ENCODE data around the gene MROH2A. TPM values are rescaled to one million over a fixed set of nuclear protein-coding genes. Genes with fewer than 3 reads are reported as not detected.

Gene MROH2A
- polyA plus RNA-seq, 3 donors: not detected

- H3K27ac Mint-ChIP-seq: peak overlapping the region in 1 of 7 donors; percentile 18
- Histone ChIP-seq H3K4me1 (ENCODE audit: control insufficient read depth in 1 of 2, insufficient read depth in 2 of 2, low read length in 2 of 2) (peaks cover 21 to 24% of the 10 kb centered on the region in 2 donors), H3K27me3 (ENCODE audit: control insufficient read depth in 2 of 2, insufficient read depth in 2 of 2, low read length in 2 of 2) (no peaks in the 10 kb centered on the region), H4K20me1 (ENCODE audit: insufficient read depth, low read length) (no peaks in the 10 kb centered on the region), H3K79me2 (ENCODE audit: insufficient read depth, low read length) (peaks cover 19% of the 10 kb centered on the region), H3K4me3 (replicated peaks in 1 of 3; ENCODE audit: low read depth in 2 of 3, low read length in 3 of 3) (no peak overlapping the region), H3K4me2 (replicated peaks; ENCODE audit: extremely low read depth, low read length, poor library complexity, severe bottlenecking) (peak overlapping the region; percentile 16), H3K9me3 (replicated peaks in 1 of 2; ENCODE audit: control insufficient read depth in 1 of 2, insufficient read depth in 1 of 2, low read length in 2 of 2) (no peaks in the 10 kb centered on the region), H3K27ac (ENCODE audit: low read depth in 1 of 2, low read length in 2 of 2) (no peak overlapping the region), H3K9ac (ENCODE audit: insufficient read depth, low read length, poor library complexity, severe bottlenecking) (no peak overlapping the region), H3K36me3 (replicated peaks in 1 of 2; ENCODE audit: control insufficient read depth in 1 of 2, insufficient read depth in 2 of 2, low read length in 2 of 2) (no peaks in the 10 kb centered on the region), H2AFZ (ENCODE audit: insufficient read depth, low read depth, low read length, poor library complexity, severe bottlenecking) (peak overlapping the region; percentile 23)
- intact Hi-C loops (cut with micrococcal nuclease): loop anchor here in 1 of 2 donors (10.0 kb wide), 1 partner anchor 637 kb away; the partner anchor contains the start of gene ARL4C
- peaks cover 29% of the 10 kb centered on the region for H3K4me1 Mint-ChIP-seq
- DNase-seq: peak in 2 of 3 donors; percentile 32 to 43
- 13% methylated on average over 2 of the region's 9 CpGs for WGBS (ENCODE audit: insufficient coverage)
- H3K36me3 Mint-ChIP-seq: no peaks in the 10 kb centered on the region
- TF ChIP-seq CTCF (IDR thresholded peaks at IDR 0.05): peak; percentile 90
- H3K9me3 Mint-ChIP-seq: no peaks in the 10 kb centered on the region
- peak overlapping the region in 1 of 2 donors; percentile 42 for H3K4me3 Mint-ChIP-seq
- peaks cover 2 to 7% (median 4%) of the 10 kb centered on the region in 3 donors for H3K27me3 Mint-ChIP-seq (ENCODE audit: low read depth in 3 of 3)
Measured at GRCh38 chr2:233857511-233858141, 79.5 kb downstream of the MROH2A start.

GRCh38 chr2:233858331-233858730 lies 80.2 kb downstream of the MROH2A start:
- no peaks in the 10 kb centered on the region for H3K36me3 Mint-ChIP-seq
- H3K27me3 Mint-ChIP-seq (ENCODE audit: low read depth in 3 of 3): peaks cover 2 to 12% (median 4%) of the 10 kb centered on the region in 3 donors
- WGBS (ENCODE audit: insufficient coverage): 86% methylated on average over 1 of the region's 4 CpGs
- no peak for TF ChIP-seq CTCF (IDR thresholded peaks at IDR 0.05)
- H3K36me3 ChIP-seq (replicated peaks in 1 of 2; ENCODE audit: control insufficient read depth in 1 of 2, insufficient read depth in 2 of 2, low read length in 2 of 2): no peaks in the 10 kb centered on the region
- H4K20me1 ChIP-seq (ENCODE audit: insufficient read depth, low read length): no peaks in the 10 kb centered on the region
- no peak overlapping the region for H3K9ac ChIP-seq (ENCODE audit: insufficient read depth, low read length, poor library complexity, severe bottlenecking)
- peaks cover 0 to 4% (median 2%) of the 10 kb centered on the region in 7 donors for H3K9me3 Mint-ChIP-seq
- no peak overlapping the region for H3K4me3 Mint-ChIP-seq
- H3K4me1 ChIP-seq (ENCODE audit: control insufficient read depth in 1 of 2, insufficient read depth in 2 of 2, low read length in 2 of 2): peaks cover 14 to 17% of the 10 kb centered on the region in 2 donors
- no peak overlapping the region for H3K4me3 ChIP-seq (replicated peaks in 1 of 3; ENCODE audit: low read depth in 2 of 3, low read length in 3 of 3)
- no peak for DNase-seq
- H2AFZ ChIP-seq (ENCODE audit: insufficient read depth, low read depth, low read length, poor library complexity, severe bottlenecking): no peak overlapping the region
- H3K79me2 ChIP-seq (ENCODE audit: insufficient read depth, low read length): peaks cover 12% of the 10 kb centered on the region
- H3K4me1 Mint-ChIP-seq: peaks cover 22% of the 10 kb centered on the region
- H3K27ac ChIP-seq (ENCODE audit: low read depth in 1 of 2, low read length in 2 of 2): no peak overlapping the region
- no peaks in the 10 kb centered on the region for H3K27me3 ChIP-seq (ENCODE audit: control insufficient read depth in 2 of 2, insufficient read depth in 2 of 2, low read length in 2 of 2)
- no peaks in the 10 kb centered on the region for H3K9me3 ChIP-seq (replicated peaks in 1 of 2; ENCODE audit: control insufficient read depth in 1 of 2, insufficient read depth in 1 of 2, low read length in 2 of 2)
- intact Hi-C loops (cut with micrococcal nuclease): loop anchor here in 1 of 2 donors (10.0 kb wide), 1 partner anchor 636 kb away; the partner anchor contains the start of gene ARL4C
- H3K4me2 ChIP-seq (replicated peaks; ENCODE audit: extremely low read depth, low read length, poor library complexity, severe bottlenecking): no peak overlapping the region
- H3K27ac Mint-ChIP-seq: no peak overlapping the region
